Chondrocyte (in vitro differentiated cells): ENCODE data around the gene GLTP. TPM values are rescaled to one million over a fixed set of nuclear protein-coding genes. Genes with fewer than 3 reads are reported as not detected.
"Not testable (repeated sequence)": the region's sequence is repeated elsewhere in the genome, so short reads cannot be mapped to it uniquely, and the experiment has no call there.

Experiments used
- DNase-seq: peaks from one replicate; pipeline ENCODE4 v3.0.0; 2021; ENCODE audit warnings: mixed read lengths, low spot score
- H3K27ac Mint-ChIP-seq: one replicate; pipeline ENCODE4 v1.8.0; 2021; ENCODE audit warnings: mild to moderate bottlenecking, moderate library complexity, mixed read lengths; ENCODE audit not compliant: unreplicated experiment
- H3K27me3 Mint-ChIP-seq: 2 replicates; pipeline ENCODE4 v1.8.0; 2021; ENCODE audit warnings: low read depth, mixed read lengths
- H3K36me3 Mint-ChIP-seq: 2 replicates; pipeline ENCODE4 v1.8.0; 2021; ENCODE audit warnings: low read depth, mixed read lengths
- H3K4me1 Mint-ChIP-seq: 2 replicates; pipeline ENCODE4 v1.8.0; 2021; ENCODE audit warnings: low read depth, mild to moderate bottlenecking, mixed read lengths
- H3K4me3 Mint-ChIP-seq: one replicate; pipeline ENCODE4 v1.8.0; 2021; ENCODE audit warnings: mild to moderate bottlenecking, moderate library complexity, mixed read lengths; ENCODE audit not compliant: unreplicated experiment
- H3K9me3 Mint-ChIP-seq: 2 replicates; pipeline ENCODE4 v1.8.0; 2021; ENCODE audit warnings: low read depth, mixed read lengths
- total RNA-seq: library from RNA; stranded (reverse); gene quantifications from 3 replicates; pipeline ENCODE4 v1.2.1, GENCODE V29; 2021
- TF ChIP-seq, protein P1 (sequence below): fragments of 200-600 bp; sonication (generic); IDR thresholded peaks from 2 replicates; pipeline ENCODE4 v1.5.0; 2021; ENCODE audit warnings: antibody characterized with exemption, mild to moderate bottlenecking, moderate library complexity

GLTP gene
- total RNA-seq, 1 donor from 2014 or later: 40.7 TPM

DNA sequence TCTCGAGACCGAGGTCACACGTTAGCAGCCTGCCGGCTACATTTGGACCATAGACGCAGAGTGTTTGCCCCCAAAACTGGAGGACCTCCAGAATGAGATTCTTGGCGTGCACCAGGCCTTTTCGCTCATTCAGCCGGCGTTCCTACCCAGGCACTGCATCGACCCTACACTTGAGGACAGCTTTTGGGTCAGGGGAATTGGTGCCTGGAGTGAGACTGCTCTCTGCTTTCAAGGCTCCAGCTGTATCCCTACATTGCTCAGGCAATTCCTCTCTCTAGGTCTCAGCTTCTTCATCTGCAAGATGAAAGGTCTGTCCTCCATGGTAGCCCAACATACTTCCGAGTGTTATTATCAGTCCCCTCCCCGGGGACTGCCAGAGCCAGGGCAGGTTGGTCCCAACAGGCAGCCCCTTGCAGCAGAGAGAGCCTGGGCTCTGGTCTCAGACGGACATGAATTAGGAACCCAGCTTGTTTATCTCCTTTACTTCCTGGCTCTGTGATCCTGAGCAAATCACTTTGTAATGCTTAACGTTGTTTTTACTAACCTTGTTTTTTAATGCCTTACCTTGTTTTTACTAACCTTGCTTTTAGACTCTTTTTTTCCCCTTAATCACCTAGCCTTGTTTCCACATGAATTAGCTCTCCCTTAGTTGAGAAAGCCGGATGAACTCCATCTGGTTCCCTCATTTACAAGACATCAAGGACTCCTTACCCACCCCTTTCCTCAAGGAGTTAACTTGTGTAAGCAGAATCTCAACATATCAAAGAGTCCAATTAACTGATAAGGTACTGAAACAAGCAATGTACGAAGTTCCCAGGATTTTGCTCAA is 20.6 kb upstream of the GLTP start:
- TF ChIP-seq, protein P1, sequence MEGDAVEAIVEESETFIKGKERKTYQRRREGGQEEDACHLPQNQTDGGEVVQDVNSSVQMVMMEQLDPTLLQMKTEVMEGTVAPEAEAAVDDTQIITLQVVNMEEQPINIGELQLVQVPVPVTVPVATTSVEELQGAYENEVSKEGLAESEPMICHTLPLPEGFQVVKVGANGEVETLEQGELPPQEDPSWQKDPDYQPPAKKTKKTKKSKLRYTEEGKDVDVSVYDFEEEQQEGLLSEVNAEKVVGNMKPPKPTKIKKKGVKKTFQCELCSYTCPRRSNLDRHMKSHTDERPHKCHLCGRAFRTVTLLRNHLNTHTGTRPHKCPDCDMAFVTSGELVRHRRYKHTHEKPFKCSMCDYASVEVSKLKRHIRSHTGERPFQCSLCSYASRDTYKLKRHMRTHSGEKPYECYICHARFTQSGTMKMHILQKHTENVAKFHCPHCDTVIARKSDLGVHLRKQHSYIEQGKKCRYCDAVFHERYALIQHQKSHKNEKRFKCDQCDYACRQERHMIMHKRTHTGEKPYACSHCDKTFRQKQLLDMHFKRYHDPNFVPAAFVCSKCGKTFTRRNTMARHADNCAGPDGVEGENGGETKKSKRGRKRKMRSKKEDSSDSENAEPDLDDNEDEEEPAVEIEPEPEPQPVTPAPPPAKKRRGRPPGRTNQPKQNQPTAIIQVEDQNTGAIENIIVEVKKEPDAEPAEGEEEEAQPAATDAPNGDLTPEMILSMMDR: no peak
- H3K4me1 Mint-ChIP-seq: peaks cover 22% of the 10 kb centered on the region
- H3K4me3 Mint-ChIP-seq: peak overlapping the region; percentile 97
- no peak for DNase-seq
- peak overlapping the region; percentile 94 for H3K27ac Mint-ChIP-seq
- H3K27me3 Mint-ChIP-seq: no peaks in the 10 kb centered on the region
- H3K36me3 Mint-ChIP-seq: peaks cover 17% of the 10 kb centered on the region
- no peaks in the 10 kb centered on the region for H3K9me3 Mint-ChIP-seq

DNA sequence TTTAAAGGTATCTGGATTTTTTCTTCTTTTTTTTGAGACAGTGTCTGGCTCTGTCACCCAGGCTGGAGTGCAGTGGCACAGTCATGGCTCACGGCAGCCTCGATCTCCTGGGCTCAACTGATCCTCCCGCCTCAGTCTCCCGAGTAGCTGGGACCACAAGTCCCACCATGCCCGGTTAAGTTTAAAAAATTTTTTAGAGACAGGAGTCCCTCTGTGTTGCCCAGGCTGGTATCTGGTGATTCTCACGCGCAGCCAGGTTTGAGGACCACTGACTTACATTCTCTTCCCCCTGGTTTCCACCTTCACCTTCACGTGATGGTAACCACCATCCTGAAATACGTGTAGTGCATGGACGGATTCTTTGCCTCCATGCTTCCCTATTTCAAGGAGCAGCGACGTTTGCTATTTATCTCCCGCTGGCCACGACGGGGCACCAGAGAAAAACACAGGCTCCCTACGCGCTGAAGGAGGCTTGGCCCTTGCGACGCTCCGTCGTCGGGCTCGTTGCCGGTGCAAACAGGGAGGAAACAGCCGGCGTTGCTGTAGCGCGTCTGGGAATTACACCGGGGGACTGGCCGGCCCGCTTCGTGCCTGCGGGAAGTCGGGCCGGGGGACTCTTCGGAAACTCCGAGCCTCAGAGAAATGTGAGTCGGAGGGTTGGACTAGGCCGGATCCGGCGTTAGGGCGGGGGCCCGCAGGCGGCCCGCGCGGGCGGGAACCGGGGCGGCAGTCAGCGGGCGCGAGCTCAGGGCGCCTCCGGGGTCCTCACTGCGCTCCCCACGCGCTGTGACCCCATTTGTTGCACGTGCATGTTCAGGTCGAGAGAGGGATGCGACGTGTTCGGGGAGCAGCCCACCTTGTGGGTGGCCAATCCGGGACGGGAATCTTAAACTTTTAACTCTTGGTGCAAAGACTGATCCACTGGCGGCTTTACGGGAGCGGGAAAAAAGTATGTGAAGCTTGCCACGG is 19.7 kb upstream of the GLTP start, which contains the start of gene TCHP:
TCHP (plus strand) TSS at position 492 of the 969 bp plus-strand sequence. CDS start 2,753 bp downstream, outside the sequence.
- H3K36me3 Mint-ChIP-seq: peaks cover 14% of the 10 kb centered on the region
- peak within 1 kb of the TSS; percentile 97 for H3K4me3 Mint-ChIP-seq
- TF ChIP-seq, protein P1: peak; percentile 67

DNA sequence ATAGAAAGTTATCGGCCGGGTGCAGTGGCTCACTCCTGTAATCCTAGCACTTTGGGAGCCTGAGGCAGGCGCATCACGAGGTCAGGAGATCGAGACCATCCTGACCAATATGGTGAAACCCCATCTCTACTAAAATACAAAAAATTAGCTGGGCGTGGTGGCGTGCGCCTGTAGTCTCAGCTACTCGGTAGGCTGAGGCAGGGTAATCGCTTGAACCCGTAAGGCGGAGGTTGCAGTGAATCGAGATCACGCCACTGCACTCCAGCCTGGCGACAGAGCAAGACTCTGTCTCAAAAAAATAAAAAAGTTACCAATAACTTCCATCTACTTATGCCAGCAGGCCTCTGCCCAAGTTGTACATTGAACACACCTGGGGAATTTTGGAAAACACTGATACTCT is 19.0 kb upstream of the GLTP start:
- Mint-ChIP-seq H3K4me1 (peaks cover 22% of the 10 kb centered on the region), H3K4me3 (peak overlapping the region; percentile 97), H3K27ac (peak overlapping the region; percentile 97)
- not testable (repeated sequence) for H3K9me3 Mint-ChIP-seq, H3K36me3 Mint-ChIP-seq, DNase-seq, H3K27me3 Mint-ChIP-seq

More for the DNA sequence above, 19.7 kb upstream of the GLTP start, which contains the start of gene TCHP:
- DNase-seq: no peak
- Mint-ChIP-seq H3K27me3 (no peaks in the 10 kb centered on the region), H3K27ac (peak within 1 kb of the TSS; percentile 97), H3K4me1 (peaks cover 22% of the 10 kb centered on the region), H3K9me3 (no peaks in the 10 kb centered on the region)

DNA sequence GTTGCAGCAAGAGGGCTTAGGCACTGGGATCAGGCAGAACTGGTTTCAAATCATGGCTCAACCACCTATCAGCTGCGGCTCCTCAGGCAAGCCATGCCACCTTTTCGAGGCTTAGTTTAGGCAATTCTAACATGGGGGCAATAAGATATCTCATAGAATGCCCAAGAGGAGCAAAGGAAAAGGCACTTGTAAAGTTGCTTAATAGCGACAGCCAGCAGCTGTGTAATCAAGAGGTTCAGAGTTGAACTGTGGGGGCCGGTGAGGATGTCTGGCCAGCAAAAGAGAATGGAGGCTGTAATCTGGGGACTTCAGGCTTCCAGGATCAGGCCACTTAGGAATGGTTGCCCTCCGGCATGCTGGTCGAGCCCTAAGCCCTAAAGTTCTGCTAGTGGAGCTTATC is 16.7 kb upstream of the GLTP start:
- H3K27me3 Mint-ChIP-seq: no peaks in the 10 kb centered on the region
- H3K4me3 Mint-ChIP-seq: no peak overlapping the region
- peaks cover 22% of the 10 kb centered on the region for H3K4me1 Mint-ChIP-seq
- H3K9me3 Mint-ChIP-seq: no peaks in the 10 kb centered on the region
- TF ChIP-seq, protein P1: no peak
- H3K27ac Mint-ChIP-seq: no peak overlapping the region
- no peak for DNase-seq
- no peaks in the 10 kb centered on the region for H3K36me3 Mint-ChIP-seq

DNA sequence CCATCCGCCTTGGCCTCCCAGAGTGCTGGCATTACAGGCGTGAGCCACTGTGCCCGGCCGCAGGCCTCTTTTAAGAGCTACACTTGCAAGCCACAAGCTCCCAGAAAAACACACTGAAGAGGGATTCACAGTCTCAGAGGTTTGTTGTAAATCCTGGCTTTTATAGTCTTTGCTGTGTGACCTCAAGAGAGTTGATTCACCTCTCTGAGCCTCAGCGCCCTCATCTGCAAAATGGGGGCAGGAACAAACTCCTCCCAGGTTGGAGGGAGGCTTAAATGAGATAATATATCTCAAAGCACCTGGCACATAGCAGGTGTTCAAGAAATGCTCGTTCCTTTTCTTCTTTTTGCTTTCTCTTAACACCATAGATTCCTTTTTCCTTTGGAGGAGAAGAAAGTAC is 15.8 kb upstream of the GLTP start:
- no peaks in the 10 kb centered on the region for H3K27me3 Mint-ChIP-seq
- no peak for DNase-seq

More for the DNA sequence above, 15.8 kb upstream of the GLTP start:
- H3K27ac Mint-ChIP-seq: no peak overlapping the region
- H3K4me3 Mint-ChIP-seq: no peak overlapping the region
- TF ChIP-seq, protein P1: no peak
- no peaks in the 10 kb centered on the region for H3K36me3 Mint-ChIP-seq
- H3K4me1 Mint-ChIP-seq: peaks cover 13% of the 10 kb centered on the region
- H3K9me3 Mint-ChIP-seq: no peaks in the 10 kb centered on the region
